Left lung (tissue), 10 donors: ENCODE measurements around the gene SMU1. TPM values are rescaled to one million over a fixed set of nuclear protein-coding genes. Genes with fewer than 3 reads are reported as not detected.
A peak's percentile ranks its signal among the peaks of the same experiment; 100 is the strongest.

Source experiments
- ATAC-seq: fragments of 200-7000 bp; cut with Tn5 transposase; one replicate; pipeline ENCODE4 v1.9.1; 2020; ENCODE audit warnings: moderate library complexity
- DNase-seq, 4 donors: peaks; one replicate each; pipeline ENCODE4 v3.0.0-alpha.2; 2013 to 2020
- H3K27ac ChIP-seq, 2 donors: fragments of 200-600 bp; sonication (generic) in 1 of 2; one replicate each; pipeline versions ENCODE4 v1.5.0 to v1.8.0; 2020 to 2021
- H3K27me3 ChIP-seq, 2 donors: fragments of 200-600 bp; sonication (generic) in 1 of 2; one replicate each; pipeline versions ENCODE4 v1.5.0 to v1.8.0; 2020 to 2021
- H3K36me3 ChIP-seq, 2 donors: fragments of 200-600 bp; sonication (generic) in 1 of 2; one replicate each; pipeline versions ENCODE4 v1.5.0 to v1.8.0; 2020 to 2021
- H3K4me1 ChIP-seq, 2 donors: fragments of 200-600 bp; one replicate each; pipeline ENCODE4 v1.8.0; 2021
- H3K4me3 ChIP-seq, 2 donors: fragments of 200-600 bp; sonication (generic) in 1 of 2; one replicate each; pipeline versions ENCODE4 v1.5.0 to v1.8.0; 2020 to 2021; ENCODE audit warnings: mild to moderate bottlenecking in 1 of 2
- H3K9me3 ChIP-seq, 2 donors: fragments of 200-600 bp; sonication (generic) in 1 of 2; one replicate each; pipeline versions ENCODE4 v1.5.0 to v1.8.0; 2020 to 2021
- intact Hi-C, 2 donors: fragments of 100-400 bp; cut with DNase I; formaldehyde crosslinking; loops; one replicate each; pipeline versions ENCODE4 v1.11.2 to v1.14.2; 2022
- polyA plus RNA-seq, 6 donors: library from polyadenylated mRNA; unstranded; fragments of 120-200 nt; gene quantifications; one replicate each; pipeline ENCODE4 v1.2.1, GENCODE V29; 2013; ENCODE audit not compliant: insufficient read length in 6 of 6
- total RNA-seq, 2 donors: library from RNA; stranded (reverse); fragmentation: NEBNext Ultra II Directional; extraction: Animal tissue kit (Norgen Biotek cat#: 25700); gene quantifications; one replicate each; pipeline ENCODE4 v1.2.1, GENCODE V29; 2021
- TF ChIP-seq, protein P1 (sequence below), 2 donors: fragments of 200-600 bp; sonication (generic) in 1 of 2; IDR thresholded peaks; one replicate each; pipeline versions ENCODE4 v1.5.0 to v1.8.0; 2021; ENCODE audit warnings: antibody characterized with exemption in 2 of 2
- donor health status: DM: no; HTN: yes; CAD: no.
- donor health status: DM: no; HTN: no; CAD: no.

The SMU1 gene
- total and polyA plus RNA-seq, 8 donors: 17.3 to 30.1 (median 26.7) TPM

DNA sequence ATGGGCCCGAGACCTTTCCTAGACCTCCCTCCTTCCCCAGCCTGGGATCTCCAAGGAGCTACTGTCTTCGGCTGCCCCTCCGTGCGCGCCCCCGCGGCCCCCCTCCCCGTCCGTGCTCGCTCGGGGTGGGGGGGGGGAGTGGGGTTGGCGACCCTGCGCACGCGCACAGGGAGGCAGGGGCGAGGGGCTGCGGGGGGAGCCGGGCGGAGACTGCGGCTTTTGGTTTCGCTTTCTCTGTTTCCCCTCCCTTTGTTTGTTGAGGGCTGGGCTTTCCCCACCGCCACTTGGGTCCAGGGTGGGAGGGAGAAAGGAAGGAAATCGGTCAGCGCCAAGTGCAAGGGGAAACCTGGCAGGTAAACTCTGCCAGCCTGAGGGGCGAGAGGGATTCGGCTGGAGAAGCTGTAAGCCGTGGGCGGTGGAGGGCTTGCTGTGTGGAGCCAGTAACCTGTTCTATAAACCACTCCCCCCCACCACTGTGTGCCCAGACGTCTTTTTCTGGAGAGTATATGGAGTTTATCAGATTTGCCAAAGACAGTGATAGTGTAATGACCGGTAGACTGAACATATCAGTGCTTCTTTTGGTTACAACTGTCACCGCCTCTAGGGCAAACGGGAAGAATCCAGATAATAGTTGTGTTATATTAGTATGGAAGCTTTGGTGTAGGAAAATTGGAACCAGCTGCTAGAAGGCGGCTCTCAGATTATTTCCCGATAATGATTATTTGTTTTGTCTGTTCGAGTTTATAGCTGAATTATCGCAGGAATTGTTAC lies 50.7 kb downstream of the SMU1 start:
- intact Hi-C loops: no loop called here
- H3K27ac ChIP-seq: peak overlapping the region; percentile 100
- peaks cover 0 to 45% of the 10 kb centered on the region in 2 donors for H3K36me3 ChIP-seq
- peak overlapping the region; percentile 91 to 96 for H3K4me3 ChIP-seq
- peaks cover 46 to 66% of the 10 kb centered on the region in 2 donors for H3K4me1 ChIP-seq
- TF ChIP-seq, protein P1, sequence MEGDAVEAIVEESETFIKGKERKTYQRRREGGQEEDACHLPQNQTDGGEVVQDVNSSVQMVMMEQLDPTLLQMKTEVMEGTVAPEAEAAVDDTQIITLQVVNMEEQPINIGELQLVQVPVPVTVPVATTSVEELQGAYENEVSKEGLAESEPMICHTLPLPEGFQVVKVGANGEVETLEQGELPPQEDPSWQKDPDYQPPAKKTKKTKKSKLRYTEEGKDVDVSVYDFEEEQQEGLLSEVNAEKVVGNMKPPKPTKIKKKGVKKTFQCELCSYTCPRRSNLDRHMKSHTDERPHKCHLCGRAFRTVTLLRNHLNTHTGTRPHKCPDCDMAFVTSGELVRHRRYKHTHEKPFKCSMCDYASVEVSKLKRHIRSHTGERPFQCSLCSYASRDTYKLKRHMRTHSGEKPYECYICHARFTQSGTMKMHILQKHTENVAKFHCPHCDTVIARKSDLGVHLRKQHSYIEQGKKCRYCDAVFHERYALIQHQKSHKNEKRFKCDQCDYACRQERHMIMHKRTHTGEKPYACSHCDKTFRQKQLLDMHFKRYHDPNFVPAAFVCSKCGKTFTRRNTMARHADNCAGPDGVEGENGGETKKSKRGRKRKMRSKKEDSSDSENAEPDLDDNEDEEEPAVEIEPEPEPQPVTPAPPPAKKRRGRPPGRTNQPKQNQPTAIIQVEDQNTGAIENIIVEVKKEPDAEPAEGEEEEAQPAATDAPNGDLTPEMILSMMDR (IDR thresholded peaks at IDR 0.05): no peak
- no peaks in the 10 kb centered on the region for H3K9me3 ChIP-seq
- DNase-seq: peak; percentile 75 to 87 (median 81)
- peak; percentile 74 for ATAC-seq
- no peaks in the 10 kb centered on the region for H3K27me3 ChIP-seq

DNA sequence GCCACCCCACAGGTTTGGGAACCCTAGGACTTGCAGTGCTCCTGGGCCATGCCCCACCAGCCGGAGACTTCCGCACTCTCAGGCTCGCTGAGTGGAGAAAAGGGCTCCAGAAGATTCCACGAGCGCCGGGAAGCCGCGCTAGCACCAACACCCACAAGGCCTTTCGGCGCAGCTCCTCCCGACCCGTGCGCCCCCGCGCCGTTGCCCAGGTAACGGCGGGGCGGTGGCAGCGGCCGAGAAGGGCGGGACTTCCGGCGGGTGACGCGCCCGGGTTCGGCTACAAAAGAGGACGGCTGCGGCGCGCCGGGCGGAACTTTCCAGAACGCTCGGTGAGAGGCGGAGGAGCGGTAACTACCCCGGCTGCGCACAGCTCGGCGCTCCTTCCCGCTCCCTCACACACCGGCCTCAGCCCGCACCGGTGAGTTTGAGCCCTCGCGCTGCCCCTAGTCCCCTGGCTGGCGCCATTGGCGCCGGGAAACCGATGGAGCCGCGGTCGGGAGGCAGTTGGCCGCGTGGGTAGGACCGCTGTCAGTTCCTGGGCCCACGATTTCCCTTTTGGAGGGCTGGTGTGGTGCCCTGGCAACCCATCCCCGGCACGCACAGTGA lies 51.4 kb downstream of the SMU1 start, which contains the start of gene DNAJA1:
Gene DNAJA1 (plus strand): TSS at position 308 of the 606 bp plus-strand sequence. CDS start 1,212 bp downstream, outside the sequence.
- Histone ChIP-seq H3K4me1 (peaks cover 46 to 60% of the 10 kb centered on the region in 2 donors), H3K27ac (peak within 1 kb of the TSS; percentile 100), H3K4me3 (peak within 1 kb of the TSS; percentile 91 to 96), H3K9me3 (no peaks in the 10 kb centered on the region), H3K36me3 (peaks cover 0 to 39% of the 10 kb centered on the region in 2 donors), H3K27me3 (no peaks in the 10 kb centered on the region)
- TF ChIP-seq, protein P1 (IDR thresholded peaks at IDR 0.05): no peak
- peak; percentile 94 to 98 (median 96) for DNase-seq
- intact Hi-C loops: no loop called here
- ATAC-seq: peak; percentile 95

GRCh38 chr9:33024126-33024965 lies 52.1 kb downstream of the SMU1 start:
- TF ChIP-seq, protein P1 (IDR thresholded peaks at IDR 0.05): no peak
- peaks cover 42 to 53% of the 10 kb centered on the region in 2 donors for H3K4me1 ChIP-seq
- DNase-seq (no peak), ATAC-seq (peak; percentile 30)
- peaks cover 0 to 31% of the 10 kb centered on the region in 2 donors for H3K36me3 ChIP-seq
- no peaks in the 10 kb centered on the region for H3K9me3 ChIP-seq
- peak overlapping the region; percentile 91 to 96 for H3K4me3 ChIP-seq
- H3K27ac ChIP-seq: peak overlapping the region; percentile 100
- no peaks in the 10 kb centered on the region for H3K27me3 ChIP-seq
- intact Hi-C loops: no loop called here

DNA sequence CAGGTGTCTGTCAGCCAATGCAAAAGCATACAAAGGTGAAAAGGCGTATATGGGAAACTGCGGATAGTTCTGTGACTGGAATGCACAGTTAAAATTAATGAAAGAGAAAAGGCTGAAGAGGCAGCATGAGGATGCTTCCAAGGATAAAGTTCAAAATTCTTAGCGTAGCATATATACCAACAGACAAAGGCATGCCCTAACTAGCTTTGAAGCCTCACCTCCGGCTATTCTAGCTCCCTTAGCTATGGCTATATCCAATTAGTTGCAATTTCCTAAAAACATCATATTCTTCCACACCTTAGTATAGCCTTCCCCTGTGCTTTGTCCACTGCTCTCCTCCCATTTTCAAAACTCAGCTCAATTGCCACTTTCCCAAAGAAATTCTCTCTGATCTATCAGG lies 52.8 kb downstream of the SMU1 start:
- ATAC-seq (no peak), DNase-seq (no peak)
- Histone ChIP-seq H3K36me3 (peaks cover 0 to 24% of the 10 kb centered on the region in 2 donors), H3K9me3 (no peaks in the 10 kb centered on the region), H3K4me1 (peaks cover 36 to 46% of the 10 kb centered on the region in 2 donors), H3K4me3 (peak overlapping the region in 1 of 2 donors; percentile 96), H3K27me3 (no peaks in the 10 kb centered on the region), H3K27ac (peak overlapping the region; percentile 100)
- intact Hi-C loops: no loop called here
- TF ChIP-seq, protein P1 (IDR thresholded peaks at IDR 0.05): no peak
